ENCODE results near the gene CPA5. TPM values are rescaled to one million over a fixed set of nuclear protein-coding genes. Genes with fewer than 3 reads are reported as not detected.

CPA5 gene
- total and polyA plus RNA-seq, 2 experiments from 2014 or later = 0.98 TPM; not detected in 1

DNA sequence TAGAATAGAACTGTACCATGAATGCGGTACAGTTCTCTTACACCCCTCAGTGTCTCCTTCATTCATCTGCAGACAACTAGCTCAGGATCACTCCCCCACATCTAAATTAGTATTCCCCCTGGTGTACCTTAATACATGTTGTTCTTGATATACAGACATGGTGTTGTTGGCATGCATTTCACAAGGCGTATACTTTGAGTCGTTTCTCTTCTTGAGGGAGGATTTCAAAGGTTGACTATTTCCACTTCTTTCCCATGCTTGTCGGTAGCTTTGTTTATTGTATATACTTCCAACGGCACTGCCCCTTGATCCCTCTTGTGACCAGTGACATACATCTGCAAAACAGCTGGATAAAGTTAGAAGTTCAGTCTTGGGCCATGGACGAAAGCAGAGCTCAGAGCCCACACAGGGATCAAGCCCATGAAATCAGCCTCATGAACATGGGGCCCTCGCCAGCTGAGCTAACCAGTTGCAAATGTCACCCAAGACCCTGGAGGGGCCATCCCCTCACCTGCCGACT, 43.1 kb upstream of the CPA5 start:
- Histone ChIP-seq H3K27me3 (no peaks in the 10 kb centered on the region), H3K27ac (no peak overlapping the region), H3K36me3 (no peaks in the 10 kb centered on the region), H3K4me1 (ENCODE audit: low read depth) (no peaks in the 10 kb centered on the region), H3K4me3 (no peak overlapping the region), H3K9me3 (ENCODE audit: low read depth) (no peaks in the 10 kb centered on the region)
- TF ChIP-seq, protein P1, sequence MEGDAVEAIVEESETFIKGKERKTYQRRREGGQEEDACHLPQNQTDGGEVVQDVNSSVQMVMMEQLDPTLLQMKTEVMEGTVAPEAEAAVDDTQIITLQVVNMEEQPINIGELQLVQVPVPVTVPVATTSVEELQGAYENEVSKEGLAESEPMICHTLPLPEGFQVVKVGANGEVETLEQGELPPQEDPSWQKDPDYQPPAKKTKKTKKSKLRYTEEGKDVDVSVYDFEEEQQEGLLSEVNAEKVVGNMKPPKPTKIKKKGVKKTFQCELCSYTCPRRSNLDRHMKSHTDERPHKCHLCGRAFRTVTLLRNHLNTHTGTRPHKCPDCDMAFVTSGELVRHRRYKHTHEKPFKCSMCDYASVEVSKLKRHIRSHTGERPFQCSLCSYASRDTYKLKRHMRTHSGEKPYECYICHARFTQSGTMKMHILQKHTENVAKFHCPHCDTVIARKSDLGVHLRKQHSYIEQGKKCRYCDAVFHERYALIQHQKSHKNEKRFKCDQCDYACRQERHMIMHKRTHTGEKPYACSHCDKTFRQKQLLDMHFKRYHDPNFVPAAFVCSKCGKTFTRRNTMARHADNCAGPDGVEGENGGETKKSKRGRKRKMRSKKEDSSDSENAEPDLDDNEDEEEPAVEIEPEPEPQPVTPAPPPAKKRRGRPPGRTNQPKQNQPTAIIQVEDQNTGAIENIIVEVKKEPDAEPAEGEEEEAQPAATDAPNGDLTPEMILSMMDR (IDR thresholded peaks at IDR 0.05; ENCODE audit: low read depth, low read length) = no peak
- DNase-seq (ENCODE audit: low read depth in 1 of 2, low spot score in 1 of 2) = no peak

DNA sequence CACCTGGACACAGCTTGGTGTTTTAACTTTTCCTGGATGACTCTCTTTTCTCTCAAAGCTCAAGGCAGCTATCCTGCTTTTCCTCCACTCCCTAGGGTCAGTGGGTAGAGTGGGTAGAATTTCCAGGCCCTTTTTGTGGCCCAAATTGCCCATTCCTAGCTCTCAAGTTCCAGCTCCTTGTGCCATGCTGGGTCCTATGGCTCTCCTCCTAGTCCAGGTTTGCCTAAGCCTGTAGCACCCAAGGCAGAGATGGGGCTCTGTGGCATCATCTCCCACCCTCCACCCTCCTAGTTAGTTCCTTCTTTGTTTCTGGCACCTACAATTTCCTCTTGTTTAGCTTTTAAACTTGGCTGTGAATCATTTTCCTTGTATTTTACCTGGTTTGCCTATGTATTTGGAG, 42.0 kb upstream of the CPA5 start:
- DNase-seq (ENCODE audit: low read depth in 1 of 2, low spot score in 1 of 2) = no peak
- H3K9me3 ChIP-seq (ENCODE audit: low read depth) = no peaks in the 10 kb centered on the region
- no peaks in the 10 kb centered on the region for H3K4me1 ChIP-seq (ENCODE audit: low read depth)
- no peak overlapping the region for H3K4me3 ChIP-seq
- no peaks in the 10 kb centered on the region for H3K27me3 ChIP-seq
- no peak overlapping the region for H3K27ac ChIP-seq
- TF ChIP-seq, protein P1 (IDR thresholded peaks at IDR 0.05; ENCODE audit: low read depth, low read length) = no peak
- no peaks in the 10 kb centered on the region for H3K36me3 ChIP-seq

DNA sequence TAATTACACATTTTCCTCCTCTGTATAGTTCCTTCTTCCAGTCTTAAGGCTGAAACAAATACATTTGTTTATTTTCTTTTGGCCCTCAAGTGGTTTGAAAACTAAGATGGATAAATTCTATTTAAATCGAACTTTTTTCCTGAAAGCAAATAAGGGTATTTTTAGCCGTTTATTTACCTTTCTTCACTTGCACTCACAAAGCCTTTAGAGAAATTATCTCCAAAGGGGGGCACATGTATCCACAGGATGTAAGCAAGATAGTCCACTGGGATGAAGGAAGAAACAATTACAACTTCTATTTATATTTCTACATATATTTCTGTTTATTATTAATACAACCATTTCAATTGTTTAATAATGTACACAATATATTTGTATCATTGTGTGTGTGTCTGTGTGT, 41.5 kb upstream of the CPA5 start:
- Histone ChIP-seq H3K4me3 (no peak overlapping the region), H3K27me3 (no peaks in the 10 kb centered on the region), H3K27ac (no peak overlapping the region), H3K9me3 (ENCODE audit: low read depth) (no peaks in the 10 kb centered on the region), H3K4me1 (ENCODE audit: low read depth) (no peaks in the 10 kb centered on the region), H3K36me3 (no peaks in the 10 kb centered on the region)
- TF ChIP-seq, protein P1 (IDR thresholded peaks at IDR 0.05; ENCODE audit: low read depth, low read length) = no peak
- no peak for DNase-seq (ENCODE audit: low read depth in 1 of 2, low spot score in 1 of 2)

DNA sequence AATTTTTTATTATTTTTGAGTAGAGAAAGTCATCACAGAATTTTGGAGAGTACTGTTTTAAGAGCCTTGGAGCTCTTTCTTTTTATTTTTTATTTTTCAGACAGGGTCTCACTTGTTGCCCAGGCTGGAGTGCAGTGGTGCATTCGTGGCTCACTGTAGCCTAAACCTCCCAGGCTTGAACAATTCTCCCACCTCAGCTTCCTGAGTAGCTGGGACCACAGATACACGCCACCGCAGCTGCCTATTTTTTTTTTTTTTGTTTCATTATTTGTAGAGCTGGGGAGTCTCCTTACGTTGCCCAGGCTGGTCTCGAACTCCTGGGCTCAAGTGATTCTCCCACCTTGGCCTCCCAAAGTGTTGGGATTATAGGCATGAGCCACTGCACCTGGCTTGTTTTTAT, 41.1 kb upstream of the CPA5 start:
- no peak for DNase-seq (ENCODE audit: low read depth in 1 of 2, low spot score in 1 of 2)
- TF ChIP-seq, protein P1 (IDR thresholded peaks at IDR 0.05; ENCODE audit: low read depth, low read length) = no peak
- Histone ChIP-seq H3K36me3 (no peaks in the 10 kb centered on the region), H3K4me1 (ENCODE audit: low read depth) (no peaks in the 10 kb centered on the region), H3K9me3 (ENCODE audit: low read depth) (no peaks in the 10 kb centered on the region), H3K27me3 (no peaks in the 10 kb centered on the region), H3K4me3 (no peak overlapping the region), H3K27ac (no peak overlapping the region)

DNA sequence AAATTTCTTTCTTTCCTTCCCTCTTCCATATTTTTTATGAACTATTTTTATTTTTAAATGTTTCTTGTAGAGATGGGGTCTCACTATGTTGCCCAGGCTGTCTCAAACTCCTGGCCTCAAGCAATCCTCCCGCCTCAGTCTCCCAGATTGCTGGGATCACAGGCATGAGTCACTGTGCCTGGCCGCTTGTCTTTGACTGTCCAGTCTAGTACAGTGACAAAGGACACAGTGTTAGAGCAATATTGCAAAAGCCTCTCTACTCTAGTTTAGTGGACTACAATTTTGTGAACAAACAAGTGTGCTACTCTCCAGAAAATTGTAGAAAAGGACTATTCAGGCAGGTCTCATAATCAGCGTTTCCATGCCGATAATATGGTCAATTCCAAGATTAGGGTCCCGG, 40.6 kb upstream of the CPA5 start:
- no peak overlapping the region for H3K27ac ChIP-seq
- H3K27me3 ChIP-seq = no peaks in the 10 kb centered on the region
- H3K4me3 ChIP-seq = no peak overlapping the region
- TF ChIP-seq, protein P1 (IDR thresholded peaks at IDR 0.05; ENCODE audit: low read depth, low read length) = no peak
- no peak for DNase-seq (ENCODE audit: low read depth in 1 of 2, low spot score in 1 of 2)
- no peaks in the 10 kb centered on the region for H3K36me3 ChIP-seq
- H3K9me3 ChIP-seq (ENCODE audit: low read depth) = no peaks in the 10 kb centered on the region
- no peaks in the 10 kb centered on the region for H3K4me1 ChIP-seq (ENCODE audit: low read depth)

DNA sequence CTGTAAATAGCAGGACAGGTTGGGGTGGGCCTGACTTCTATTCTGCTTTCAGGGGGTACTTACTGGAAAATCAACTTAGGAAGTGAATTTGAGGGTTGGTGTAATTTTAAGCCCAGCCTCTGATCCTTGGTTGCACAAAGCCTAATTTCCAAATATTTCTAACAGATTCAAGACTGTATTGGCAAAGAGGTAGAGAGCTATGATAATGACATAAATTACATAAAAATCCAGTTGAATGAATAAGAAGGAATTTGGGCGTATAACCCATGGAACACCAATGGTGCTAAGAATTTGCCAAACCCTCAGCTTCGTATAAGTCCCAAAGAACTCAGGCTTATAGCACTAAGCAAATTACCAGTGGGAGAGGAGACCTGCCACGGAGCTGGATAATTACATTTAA, 39.7 kb upstream of the CPA5 start:
- H3K4me1 ChIP-seq (ENCODE audit: low read depth) = no peaks in the 10 kb centered on the region
- no peak overlapping the region for H3K4me3 ChIP-seq
- no peak for DNase-seq (ENCODE audit: low read depth in 1 of 2, low spot score in 1 of 2)
- no peaks in the 10 kb centered on the region for H3K27me3 ChIP-seq
- no peak overlapping the region for H3K27ac ChIP-seq
- H3K36me3 ChIP-seq = no peaks in the 10 kb centered on the region
- TF ChIP-seq, protein P1 (IDR thresholded peaks at IDR 0.05; ENCODE audit: low read depth, low read length) = no peak
- H3K9me3 ChIP-seq (ENCODE audit: low read depth) = no peaks in the 10 kb centered on the region

All from cardiac muscle cell (in vitro differentiated cells and primary cell).